ENCODE results near the gene ARHGAP10. TPM values are rescaled to one million over a fixed set of nuclear protein-coding genes. Genes with fewer than 3 reads are reported as not detected.

The ARHGAP10 gene
- 10 to 100 TPM in 3 of 6 experiments, 1 to 10 TPM in 3; 5.5 to 13.3 (median 10.4) TPM for total RNA-seq
- long read RNA-seq, partial matches to known transcripts, result 2 of 2 reads
- long read RNA-seq, other reads (novel, unspliced or antisense), result 0 of 2 reads

- Histone ChIP-seq H3K36me3 (no peaks in the 10 kb centered on the region), H3K9me3 (no peaks in the 10 kb centered on the region), H3K4me3 (peak within 1 kb of the TSS; percentile 66 to 75 (median 67)), H3K27me3 (no peaks in the 10 kb centered on the region), H3K4me1 (peaks cover 0 to 14% (median 0%) of the 10 kb centered on the region in 4 donors), H3K27ac (peak within 1 kb of the TSS; percentile 67 to 80 (median 73))
- WGBS (ENCODE audit: insufficient coverage, low coverage, low lambda C conversion rate, missing lambda C conversion rate), result 0% methylated on average over 25 of the region's 106 CpGs
- intact Hi-C loops (cut with DNase I), result no loop called here
- ATAC-seq (peak; percentile 78 to 86 (median 80)), DNase-seq (peak; percentile 66 to 72 (median 71))
- TF ChIP-seq POLR2A (IDR thresholded peaks at IDR 0.05) (peak; percentile 68), CTCF (IDR thresholded peaks at IDR 0.05) (no peak)
Measured at GRCh38 chr4:147731580-147732517, at the start of gene ARHGAP10. ARHGAP10 (plus strand) TSS chr4:147732088; CDS start chr4:147732302, 214 bp downstream.

GRCh38 chr4:147682755-147683154, 49.1 kb upstream of the ARHGAP10 start:
- DNase-seq, result no peak
- Histone ChIP-seq H3K9me3 (no peaks in the 10 kb centered on the region), H3K36me3 (peaks cover 0 to 3% (median 0%) of the 10 kb centered on the region in 4 donors), H3K4me3 (peak overlapping the region in 2 of 3 donors; percentile 70 to 72), H3K27ac (peak overlapping the region in 1 of 3 donors; percentile 91), H3K4me1 (peaks cover 0 to 14% (median 6%) of the 10 kb centered on the region in 4 donors), H3K27me3 (no peaks in the 10 kb centered on the region)
- no peak for TF ChIP-seq CTCF (IDR thresholded peaks at IDR 0.05)
- TF ChIP-seq POLR2A (IDR thresholded peaks at IDR 0.05), result no peak
- ATAC-seq, result no peak
- intact Hi-C loops (cut with DNase I), result no loop called here
- WGBS (ENCODE audit: insufficient coverage, low coverage, low lambda C conversion rate, missing lambda C conversion rate), result 28% methylated on average over 3 of the region's 3 CpGs

GRCh38 chr4:147683188-147683591, 48.7 kb upstream of the ARHGAP10 start:
- peaks cover 0 to 3% (median 0%) of the 10 kb centered on the region in 4 donors for H3K36me3 ChIP-seq
- ATAC-seq, result peak; percentile 52 to 64 (median 60)
- 0% methylated on average over 10 of the region's 10 CpGs for WGBS (ENCODE audit: insufficient coverage, low coverage, low lambda C conversion rate, missing lambda C conversion rate)
- peak overlapping the region; percentile 61 to 72 (median 70) for H3K4me3 ChIP-seq
- intact Hi-C loops (cut with DNase I), result no loop called here
- TF ChIP-seq POLR2A (IDR thresholded peaks at IDR 0.05) (peak; percentile 44), CTCF (IDR thresholded peaks at IDR 0.05) (no peak)
- H3K27ac ChIP-seq, result peak overlapping the region; percentile 78 to 91 (median 79)
- peak in 1 of 3 donors; percentile 53 for DNase-seq
- H3K27me3 ChIP-seq, result no peaks in the 10 kb centered on the region
- peaks cover 0 to 14% (median 6%) of the 10 kb centered on the region in 4 donors for H3K4me1 ChIP-seq
- H3K9me3 ChIP-seq, result no peaks in the 10 kb centered on the region

GRCh38 chr4:147683717-147684700, 47.9 kb upstream of the ARHGAP10 start, which contains the start of gene PRMT9:
PRMT9 (minus strand) TSS chr4:147684163; CDS start chr4:147683987, 176 bp downstream.
- Histone ChIP-seq H3K27ac (peak within 1 kb of the TSS; percentile 78 to 91 (median 79)), H3K4me3 (peak within 1 kb of the TSS; percentile 61 to 72 (median 70)), H3K27me3 (no peaks in the 10 kb centered on the region), H3K4me1 (peaks cover 0 to 14% (median 6%) of the 10 kb centered on the region in 4 donors), H3K9me3 (no peaks in the 10 kb centered on the region), H3K36me3 (peaks cover 0 to 3% (median 0%) of the 10 kb centered on the region in 4 donors)
- TF ChIP-seq CTCF (IDR thresholded peaks at IDR 0.05) (no peak), POLR2A (IDR thresholded peaks at IDR 0.05) (peak; percentile 83)
- under 1% methylated on average over 29 of the region's 69 CpGs for WGBS (ENCODE audit: insufficient coverage, low coverage, low lambda C conversion rate, missing lambda C conversion rate)
- DNase-seq (peak; percentile 92 to 95 (median 94)), ATAC-seq (peak; percentile 98 to 100 (median 99))
- intact Hi-C loops (cut with DNase I), result no loop called here

All from right lobe of liver (tissue), 6 donors.